ENCODE measurements around the gene USP40.

The USP40 gene

GRCh38 chr2:233458031-233458610 is 108.5 kb downstream of the USP40 start:
- DNase-seq, result no peak

GRCh38 chr2:233457356-233457755 is 109.2 kb downstream of the USP40 start:
- no peak for DNase-seq

DNA sequence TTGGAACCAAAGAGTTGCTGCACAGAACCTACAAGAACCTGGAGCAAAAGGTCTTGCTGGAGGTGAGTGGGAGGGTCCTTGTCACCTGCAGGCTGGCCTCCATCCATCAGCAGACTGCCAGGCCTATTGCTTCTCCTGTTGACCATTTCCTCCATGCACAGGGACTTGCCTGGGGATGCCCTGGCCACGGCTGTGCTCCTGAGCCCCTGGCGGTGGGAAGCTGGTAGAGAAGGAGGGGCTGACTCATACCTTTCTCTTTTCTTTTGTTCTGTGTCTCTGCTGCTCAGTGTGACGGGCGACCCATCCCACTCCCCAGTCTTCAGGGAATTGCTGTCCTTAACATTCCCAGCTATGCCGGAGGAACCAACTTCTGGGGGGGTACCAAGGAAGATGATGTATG is 109.6 kb downstream of the USP40 start:
- no peak for DNase-seq

GRCh38 chr2:233456111-233456510 is 110.5 kb downstream of the USP40 start:
- DNase-seq, result no peak

GRCh38 chr2:233455491-233455890 is 111.1 kb downstream of the USP40 start:
- no peak for DNase-seq

- no peak for DNase-seq
These were observed 111.6 kb downstream of the USP40 start for GRCh38 chr2:233455006-233455405.

DNA sequence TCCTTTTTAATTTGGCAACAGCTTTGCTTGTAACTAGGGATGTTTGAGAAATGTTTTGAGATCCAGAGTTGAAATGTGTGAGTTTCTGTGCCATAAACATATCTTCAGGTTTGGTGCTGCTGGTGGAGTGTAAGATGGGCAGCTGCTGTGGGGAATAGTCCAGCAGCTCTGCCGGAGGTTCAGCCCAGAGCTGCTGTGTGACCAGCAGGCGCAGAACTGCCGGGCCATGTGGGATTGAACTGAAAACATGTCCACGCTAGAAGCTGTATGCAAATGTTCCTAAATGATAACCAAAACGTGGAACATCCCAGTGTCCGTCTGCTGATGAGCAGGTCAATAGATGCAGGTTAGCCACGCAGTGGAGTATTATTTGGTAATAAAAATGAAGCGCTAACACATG is 112.7 kb downstream of the USP40 start:
- no peak for DNase-seq

DNA sequence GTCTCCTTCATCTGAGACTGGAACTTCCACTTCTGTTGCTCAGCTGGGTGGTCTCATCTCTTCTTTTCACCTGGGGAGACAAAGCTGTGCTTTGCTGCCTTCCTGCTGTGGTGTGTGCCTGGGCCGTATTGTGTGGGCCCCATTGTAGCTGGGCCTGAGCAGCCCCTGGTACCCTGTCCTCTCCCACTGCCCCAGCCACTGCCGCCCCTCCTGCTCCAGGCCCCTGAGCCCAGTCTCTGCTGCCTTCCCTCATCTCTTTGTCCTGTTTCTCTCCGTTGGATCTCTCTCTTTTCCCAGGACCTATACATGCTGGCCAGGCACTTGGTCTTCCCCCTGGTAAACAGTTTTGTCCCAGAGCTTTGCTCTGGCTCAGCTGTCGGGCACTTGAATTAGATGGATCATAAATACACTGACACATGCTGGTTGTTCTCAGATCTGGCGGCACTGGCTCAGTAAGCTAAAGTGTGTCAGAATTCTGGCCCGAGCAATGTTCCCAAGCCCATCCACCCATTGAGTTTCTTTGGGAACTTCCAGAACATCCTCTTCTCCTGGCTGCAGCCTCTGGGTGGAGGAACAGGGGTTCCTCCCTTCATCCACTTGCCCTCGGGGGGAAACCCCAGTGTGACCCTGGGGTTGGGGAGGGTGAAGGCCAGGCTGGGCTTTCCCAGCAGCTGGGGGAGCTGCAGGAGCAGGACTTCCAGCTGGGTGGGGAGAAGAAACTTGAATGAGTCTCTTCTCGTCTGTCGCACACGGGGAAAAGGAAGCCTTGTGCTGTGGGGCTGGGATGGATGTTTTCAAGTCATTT is 113.3 kb downstream of the USP40 start:
- no peak for DNase-seq

DNA sequence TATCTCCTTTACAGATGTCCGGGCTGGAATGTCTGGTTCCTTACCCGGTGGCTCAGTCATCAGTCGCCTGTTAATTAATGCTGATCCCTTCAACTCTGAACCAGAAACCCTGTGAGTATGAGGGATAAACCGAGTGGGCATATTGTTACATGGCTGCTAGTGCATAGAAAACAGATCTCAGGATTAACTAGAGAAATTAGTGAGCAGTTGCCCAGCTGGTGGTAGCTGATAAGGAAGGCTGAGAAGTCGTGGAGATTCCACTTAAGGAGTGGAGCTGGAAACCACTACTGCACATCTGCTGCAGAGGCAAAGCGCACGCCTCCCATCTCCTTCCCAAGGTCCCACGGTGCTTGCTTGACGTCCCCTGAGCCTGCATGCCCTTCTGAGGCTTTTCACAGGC is 114.6 kb downstream of the USP40 start:
- no peak for DNase-seq

DNA sequence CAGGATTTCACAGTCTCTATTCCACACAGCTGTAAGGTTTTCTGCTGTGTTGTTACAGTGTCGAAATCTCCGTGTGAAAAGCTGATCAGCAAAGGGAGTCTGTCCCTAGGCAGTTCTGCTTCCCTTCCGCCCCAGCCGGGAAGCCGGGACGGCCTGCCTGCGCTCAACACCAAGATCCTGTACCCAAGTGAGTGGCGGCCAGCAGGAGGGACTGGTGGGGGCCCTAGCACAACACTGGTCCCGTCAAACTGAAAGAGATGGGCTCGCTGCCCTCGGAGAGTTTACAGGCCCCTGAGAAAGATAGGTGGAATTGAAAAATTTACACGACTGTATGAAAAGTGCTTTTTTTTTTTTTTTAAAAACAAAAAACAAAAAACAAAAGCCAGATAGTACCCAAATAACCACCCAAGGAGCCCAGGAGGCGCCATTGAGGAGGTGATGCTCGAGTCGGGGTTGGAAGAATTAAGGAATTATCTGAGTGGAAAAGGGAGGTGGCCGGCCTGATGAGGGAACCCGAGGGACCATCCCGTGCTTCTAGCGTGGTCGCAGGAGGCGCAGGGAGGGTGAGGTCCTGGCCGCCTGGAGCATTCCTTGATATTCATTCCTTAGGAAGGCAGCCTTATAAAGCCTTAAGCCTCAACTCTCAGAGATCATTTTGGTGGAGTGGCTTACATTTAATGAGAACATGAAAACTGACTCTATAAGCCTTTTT is 115.6 kb downstream of the USP40 start:
- no peak for DNase-seq

DNA sequence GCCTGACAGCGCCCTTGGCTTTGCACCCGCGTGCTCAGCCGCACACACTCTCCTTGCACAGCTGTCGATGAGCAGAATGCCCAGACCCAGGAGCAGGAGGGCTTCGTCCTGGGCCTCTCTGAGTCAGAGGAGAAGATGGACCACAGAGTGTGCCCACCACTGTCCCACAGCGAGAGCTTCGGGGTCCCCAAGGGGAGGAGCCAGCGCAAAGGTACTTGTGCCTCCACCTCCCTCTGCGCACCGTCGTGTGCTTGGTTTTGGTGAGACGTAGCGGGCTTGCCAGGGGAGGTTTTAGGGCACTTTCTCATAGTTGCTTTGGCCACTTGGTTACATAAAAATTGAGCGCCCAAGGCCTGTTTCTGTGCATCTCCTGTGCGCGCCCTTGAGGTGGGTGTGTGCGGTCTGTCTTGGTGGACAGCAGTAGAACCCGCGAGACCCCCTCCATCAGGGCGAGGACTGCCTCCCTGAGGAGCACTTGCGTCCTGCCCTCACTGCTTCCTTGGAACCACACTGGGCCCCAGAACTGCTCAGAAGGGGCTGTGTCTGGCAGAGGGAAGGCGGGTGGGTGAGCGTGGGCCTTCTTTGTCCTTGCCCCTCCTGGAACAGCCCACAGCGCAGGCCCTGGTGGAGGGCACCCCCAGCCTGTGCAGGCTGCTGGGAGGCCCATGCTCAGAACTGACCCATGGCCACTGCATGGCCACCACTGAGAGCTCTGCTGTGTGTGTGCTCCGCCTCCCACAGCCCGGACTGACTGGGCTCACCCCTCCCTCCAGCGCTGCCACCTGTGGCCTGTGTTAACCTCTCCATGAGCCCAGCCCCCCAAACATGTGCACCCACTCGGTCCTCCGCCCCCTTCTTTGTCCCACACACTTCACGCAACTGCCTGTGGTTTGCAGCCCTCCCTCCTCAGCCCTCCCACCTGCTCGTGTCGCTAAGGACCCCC is 116.4 kb downstream of the USP40 start:
- DNase-seq, result no peak

- peak; percentile 3 for DNase-seq
These were observed 117.3 kb downstream of the USP40 start for GRCh38 chr2:233449081-233449901.

DNA sequence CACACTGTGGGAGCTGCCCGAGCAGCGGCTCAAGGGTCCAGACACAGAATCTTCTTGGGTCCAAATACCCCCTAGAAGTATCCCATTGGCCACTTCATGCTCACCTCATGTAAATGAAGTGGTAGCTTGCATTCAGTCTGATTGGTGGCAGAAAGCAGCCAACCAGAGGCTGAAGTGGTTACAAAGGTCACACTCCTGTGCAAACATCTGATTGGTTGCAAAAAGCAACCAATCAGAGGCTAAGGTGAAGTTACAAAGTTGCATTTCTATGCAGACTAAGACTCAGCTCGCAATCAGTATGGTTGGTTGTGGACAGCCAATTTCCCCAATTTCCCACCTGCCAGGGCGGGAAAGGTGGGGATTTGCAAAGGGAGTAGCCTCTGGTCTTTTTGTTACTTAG is 118.0 kb downstream of the USP40 start:
- no peak for DNase-seq

GRCh38 chr2:233448220-233448559 is 118.4 kb downstream of the USP40 start:
- no peak for DNase-seq

DNA sequence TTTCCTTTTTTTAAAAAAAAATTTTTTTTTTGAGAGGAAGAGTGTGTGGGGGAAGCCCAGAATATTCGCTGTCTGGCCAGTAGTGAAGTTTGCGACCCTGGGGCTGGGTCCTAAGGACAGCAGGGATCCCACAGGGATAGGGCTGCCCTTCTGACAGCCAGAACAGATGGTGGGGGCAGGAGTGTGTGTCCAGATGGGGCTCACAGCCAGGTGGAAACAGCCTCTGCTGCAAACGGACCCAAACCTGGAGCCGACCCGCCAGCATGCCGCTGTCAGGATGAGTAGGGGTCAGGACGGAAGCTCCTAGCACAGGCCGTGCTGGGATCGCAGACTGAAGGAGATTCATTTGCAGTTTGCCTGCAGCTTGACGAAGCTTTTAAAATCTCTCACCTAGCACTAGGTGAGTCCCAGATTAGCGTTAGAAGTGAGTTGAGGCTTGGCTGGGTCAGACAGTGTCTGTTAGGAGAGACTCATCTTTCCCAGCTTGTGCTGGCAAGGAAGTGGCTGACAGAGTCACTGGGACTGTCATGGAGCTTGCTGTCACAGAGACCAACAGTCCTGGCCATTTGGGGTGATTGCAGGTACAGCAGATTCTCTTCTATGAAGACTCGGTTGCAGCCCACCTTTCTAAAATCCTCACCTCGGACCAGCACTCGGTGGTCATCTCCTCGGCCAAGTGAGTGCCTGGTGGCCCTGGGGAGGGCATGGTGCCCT is 118.9 kb downstream of the USP40 start:
- DNase-seq, result no peak

DNA sequence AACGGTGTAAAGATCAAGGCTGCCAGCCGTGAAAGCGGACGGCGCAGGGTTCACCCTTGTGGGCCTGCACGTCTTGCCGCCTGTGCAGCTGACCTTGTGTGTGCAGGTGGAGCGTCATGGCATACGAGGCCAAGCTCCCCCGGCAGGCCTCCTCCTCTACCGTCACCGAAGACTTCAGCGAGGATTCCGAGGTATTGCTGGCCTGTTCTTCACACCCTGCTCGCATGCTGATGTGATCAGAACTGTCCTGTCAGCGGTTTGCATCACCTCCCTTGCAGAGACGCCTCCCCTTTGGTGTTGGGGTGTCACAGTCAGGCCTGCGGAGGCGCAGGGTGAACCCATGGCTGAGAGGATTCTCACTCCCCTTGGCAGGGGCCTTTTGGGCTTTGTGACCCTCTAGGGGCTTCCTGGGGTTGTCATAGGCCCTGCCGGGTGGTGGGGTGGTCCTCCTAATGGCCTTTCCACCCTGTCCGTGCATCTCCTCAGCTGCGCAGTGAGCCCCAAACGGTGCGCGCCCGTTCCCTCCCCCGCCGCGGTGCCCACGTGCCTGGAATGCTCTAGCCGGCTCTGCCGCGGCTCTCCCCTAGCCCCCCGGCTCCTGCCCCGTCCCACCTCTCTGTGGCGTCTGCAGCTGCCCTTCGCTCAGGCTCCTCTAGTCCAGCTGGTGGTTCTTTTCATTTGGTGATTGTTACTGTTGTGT is 119.8 kb downstream of the USP40 start:
- DNase-seq, result no peak

DNA sequence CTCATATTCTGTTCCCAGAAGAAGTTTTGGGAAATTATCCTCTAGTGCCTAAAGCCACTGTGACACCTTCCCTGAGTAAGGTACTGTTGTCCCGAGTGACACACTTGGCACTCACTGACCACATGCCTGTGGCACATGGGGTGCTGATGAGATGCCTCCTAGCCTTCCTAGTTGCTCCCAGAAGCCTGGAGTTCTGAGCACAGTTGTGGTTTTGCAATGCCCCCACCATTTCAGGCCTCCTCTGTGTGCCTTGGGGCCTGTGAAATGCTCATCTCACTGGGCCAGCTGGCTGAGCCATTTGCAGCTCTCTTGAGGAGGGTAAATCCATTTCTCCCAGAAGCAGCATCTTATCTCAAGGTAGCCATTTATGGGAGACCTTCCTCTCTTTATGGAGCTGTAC is 120.5 kb downstream of the USP40 start:
- no peak for DNase-seq

DNA sequence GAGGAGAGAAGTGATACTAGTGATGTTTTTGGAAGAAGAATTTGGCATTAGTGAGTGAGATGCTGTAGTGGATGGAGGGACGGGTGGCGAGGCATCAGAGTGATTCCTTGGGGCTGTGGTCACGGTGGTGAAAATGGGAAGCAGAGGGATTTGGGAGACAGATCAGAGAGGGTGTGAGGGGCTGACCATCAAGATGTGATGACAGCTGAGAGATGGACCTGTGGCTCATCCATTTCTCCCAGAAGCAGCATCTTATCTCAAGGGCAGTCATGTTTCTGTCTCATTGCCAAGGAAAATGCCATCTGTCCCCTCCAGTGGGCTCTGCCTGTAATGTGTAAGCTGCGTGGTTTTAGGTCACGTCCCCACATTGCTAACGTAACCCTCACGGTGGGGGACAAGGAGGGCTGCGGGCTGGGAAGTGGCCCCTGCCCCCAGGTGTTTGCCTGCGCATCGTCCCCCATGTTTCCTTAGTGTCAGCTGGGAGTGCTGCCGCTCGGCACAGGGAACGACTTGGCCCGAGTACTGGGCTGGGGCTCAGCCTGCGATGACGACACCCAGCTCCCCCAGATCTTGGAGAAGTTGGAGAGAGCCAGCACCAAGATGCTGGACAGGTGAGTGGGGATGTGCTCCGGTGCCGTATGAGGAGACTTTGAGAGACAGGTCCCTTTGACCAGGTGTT is 121.3 kb downstream of the USP40 start:
- DNase-seq, result no peak

- DNase-seq, result no peak
These were observed 122.1 kb downstream of the USP40 start for GRCh38 chr2:233444501-233444900.

DNA sequence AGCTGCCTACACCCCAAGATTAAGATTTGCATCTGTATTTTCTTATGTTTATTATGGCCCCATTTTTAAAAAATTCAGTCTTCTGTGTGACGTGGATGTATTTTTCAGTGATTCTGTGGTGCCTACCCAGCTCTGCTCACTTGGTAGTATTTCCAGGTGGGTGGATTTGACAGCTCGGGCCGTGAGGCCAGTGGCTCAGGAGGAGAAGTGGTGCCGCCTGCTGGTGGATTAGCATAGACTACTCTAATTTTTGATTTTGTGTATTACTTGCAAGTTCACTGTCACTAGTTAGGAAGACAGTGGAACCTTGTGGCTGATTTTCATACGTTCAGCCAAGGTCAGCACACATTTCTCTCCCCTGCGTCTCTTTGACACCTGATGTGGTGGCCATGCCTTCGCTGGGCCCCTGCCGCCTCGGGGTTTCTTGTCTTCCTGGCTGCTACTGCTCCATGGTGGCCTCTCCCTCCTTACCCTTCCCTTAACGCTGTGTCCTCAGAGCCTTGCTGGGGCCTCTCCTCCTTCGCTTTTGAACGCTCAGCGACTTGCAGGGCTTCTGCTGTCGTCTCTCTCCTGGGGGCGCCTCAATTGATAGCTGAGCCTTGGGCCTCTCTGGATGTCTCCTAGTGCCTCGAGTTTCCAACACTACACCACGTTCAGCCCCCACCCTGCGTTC is 122.9 kb downstream of the USP40 start:
- DNase-seq, result peak; percentile 49

Data from NCI-H526 treated with DMSO at 0.1 percent for 48 hours (cell line).